GM19238 (cell line): ENCODE results near the gene SPINK1.
"Not testable (repeated sequence)": the region's sequence is repeated elsewhere in the genome, so short reads cannot be mapped to it uniquely, and the experiment has no call there.

Source experiments
- DNase-seq: peaks from one replicate; pipeline ENCODE4 v3.0.0; 2011; ENCODE audit warnings: low spot score; ENCODE audit not compliant: insufficient read length

Gene SPINK1

DNA sequence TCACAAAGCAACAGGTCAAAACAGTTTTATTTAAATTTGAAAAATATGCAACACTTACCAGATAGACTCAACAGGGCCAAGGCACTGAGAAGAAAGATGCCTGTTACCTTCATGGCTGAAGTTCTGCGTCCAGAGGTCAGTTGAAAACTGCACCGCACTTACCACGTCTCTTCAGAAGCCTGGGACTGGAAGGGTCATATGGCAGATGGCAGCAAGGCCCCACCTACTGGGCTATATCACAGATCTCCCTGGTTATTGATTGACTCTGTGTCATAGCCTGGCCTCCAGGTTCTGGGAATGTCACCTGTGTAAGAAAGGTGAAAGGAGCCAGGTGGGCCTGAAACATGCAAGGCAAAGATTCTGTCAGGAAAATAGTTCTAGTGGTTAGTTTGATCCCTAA, at the start of gene SPINK1:
TSS of gene SPINK1 (minus strand) at position 207 of the 400 bp plus-strand sequence. CDS start at position 113, 94 bp downstream.
- DNase-seq: no peak

DNA sequence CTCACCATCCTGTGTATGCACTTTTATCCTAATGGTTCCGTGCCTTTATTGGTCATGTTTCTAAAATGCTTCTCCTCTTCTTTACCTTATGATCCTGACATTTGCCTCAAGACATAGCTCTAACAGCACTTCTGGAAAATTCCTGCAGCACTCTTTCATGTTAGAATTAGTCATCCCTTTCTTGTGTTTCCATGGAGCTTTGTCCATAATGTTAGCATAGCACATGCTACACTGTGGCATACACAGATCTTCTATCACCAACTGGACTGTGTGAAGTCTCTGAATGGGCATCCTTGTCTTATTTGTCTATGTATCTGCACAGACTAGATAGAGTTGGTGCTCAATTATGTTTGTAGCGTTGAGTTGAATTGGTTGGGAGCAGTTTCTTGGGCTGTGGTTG, 49.0 kb upstream of the SPINK1 start:
- DNase-seq: no peak

DNA sequence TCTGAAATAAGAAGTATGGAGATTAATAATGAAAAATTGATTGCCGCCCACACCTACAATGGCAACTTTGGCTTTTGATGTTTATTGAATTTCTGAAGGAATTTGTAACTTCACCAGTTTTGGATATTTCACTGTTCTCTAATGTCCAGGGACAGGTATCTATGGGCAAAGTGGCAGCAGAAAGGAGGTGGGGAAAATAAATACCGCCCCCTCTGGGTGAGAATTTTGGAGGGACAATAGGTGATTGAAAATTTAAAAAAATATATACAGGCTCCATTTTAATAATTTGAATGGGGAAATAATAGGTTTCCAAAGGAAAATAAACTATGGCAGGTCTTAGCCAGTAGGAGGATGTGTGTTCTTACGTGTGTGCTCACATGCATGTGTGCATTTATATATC, 48.3 kb upstream of the SPINK1 start:
- no peak for DNase-seq

DNA sequence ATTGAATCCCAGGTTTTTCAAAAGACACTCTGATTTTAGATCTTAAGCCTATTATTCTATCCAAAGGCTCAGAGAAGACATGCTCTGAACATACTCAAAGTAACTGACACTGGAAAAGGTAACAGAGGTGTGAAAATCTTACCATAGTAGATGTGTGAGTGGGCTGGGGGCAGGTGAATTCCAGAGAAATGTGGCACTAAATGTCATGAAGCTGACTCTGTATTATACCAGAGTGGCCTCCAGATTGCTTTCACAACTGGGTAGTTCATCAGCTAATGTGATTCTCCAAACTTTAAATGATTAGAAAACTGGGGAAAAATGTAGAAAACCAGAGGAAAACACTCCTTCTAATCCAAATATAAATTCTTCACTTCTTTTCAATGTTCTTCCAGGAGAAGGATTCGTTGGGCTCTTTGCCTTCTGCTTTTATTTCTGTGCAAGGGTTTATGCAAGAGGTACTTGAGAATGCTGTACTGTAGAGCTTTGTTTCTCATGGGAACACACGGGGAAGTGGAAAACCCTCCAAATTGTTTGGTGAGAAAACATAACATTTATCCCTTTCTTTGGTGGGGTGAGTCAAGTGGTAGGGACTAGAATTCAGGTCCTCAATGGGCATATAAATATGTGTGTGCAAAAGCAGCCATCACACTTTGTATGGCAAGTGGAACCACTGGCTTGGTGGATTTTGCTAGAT, 46.7 kb upstream of the SPINK1 start, which contains the start of gene SCGB3A2:
TSS of gene SCGB3A2 (plus strand) at position 646 of the 694 bp plus-strand sequence. CDS start 93 bp downstream, outside the sequence.
- DNase-seq: no peak

DNA sequence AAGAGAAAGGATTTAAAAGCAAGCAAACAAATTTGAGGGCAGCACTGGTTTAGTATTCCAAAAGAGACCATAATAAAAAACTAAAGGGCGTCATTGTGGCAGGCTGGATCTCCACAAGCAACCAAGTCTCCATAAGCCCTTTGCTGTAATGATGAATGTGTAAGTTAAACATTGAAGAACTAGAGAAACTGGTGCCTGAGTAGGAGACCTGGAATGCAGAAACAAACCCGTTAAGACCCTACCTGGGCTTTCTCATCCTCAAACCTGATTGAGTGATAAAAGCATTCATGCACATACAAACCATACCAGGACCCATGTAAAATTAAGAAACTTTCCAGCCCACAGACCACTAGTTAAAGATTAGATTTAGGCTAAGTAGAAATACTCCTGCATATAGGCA, 45.2 kb upstream of the SPINK1 start:
- DNase-seq: no peak

GRCh38 chr5:147876141-147876540, 44.7 kb upstream of the SPINK1 start:
- DNase-seq: no peak

GRCh38 chr5:147874910-147875367, 43.5 kb upstream of the SPINK1 start:
- DNase-seq: no peak

DNA sequence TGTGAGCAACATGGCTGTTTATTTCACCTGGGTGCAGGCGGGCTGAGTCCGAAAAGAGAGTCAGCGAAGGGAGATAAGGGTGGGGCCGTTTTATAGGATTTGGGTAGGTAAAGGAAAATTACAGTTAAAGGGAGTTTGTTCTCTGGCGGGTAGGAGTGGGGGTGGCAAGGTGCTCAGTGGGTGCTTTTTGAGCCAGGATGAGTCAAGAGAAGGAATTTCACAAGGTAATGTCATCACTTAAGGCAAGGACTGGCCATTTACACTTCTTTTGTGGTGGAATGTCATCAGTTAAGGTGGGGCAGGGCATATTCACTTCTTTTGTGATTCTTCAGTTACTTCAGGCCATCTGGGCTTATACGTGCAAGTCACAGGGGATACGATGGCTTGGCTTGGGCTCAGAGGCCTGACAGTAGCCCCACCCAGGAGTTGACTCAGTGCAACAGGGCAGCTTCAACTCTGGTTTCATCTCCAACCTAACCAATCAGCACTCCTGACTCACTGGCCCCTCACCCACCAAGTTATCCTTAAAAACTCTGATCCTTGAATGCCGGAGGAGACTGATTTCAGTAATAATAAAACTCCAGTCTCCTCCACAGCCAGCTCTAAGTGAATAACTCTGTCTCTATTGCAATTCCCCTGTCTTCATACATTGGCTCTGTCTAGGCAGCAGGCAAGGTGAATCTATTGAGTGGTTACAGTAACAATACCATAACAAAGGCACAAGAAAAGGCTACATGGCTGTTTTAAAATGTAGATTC, 42.8 kb upstream of the SPINK1 start:
- DNase-seq: not testable (repeated sequence)

- not testable (repeated sequence) for DNase-seq
These were observed 41.4 kb upstream of the SPINK1 start for GRCh38 chr5:147872744-147873435.

DNA sequence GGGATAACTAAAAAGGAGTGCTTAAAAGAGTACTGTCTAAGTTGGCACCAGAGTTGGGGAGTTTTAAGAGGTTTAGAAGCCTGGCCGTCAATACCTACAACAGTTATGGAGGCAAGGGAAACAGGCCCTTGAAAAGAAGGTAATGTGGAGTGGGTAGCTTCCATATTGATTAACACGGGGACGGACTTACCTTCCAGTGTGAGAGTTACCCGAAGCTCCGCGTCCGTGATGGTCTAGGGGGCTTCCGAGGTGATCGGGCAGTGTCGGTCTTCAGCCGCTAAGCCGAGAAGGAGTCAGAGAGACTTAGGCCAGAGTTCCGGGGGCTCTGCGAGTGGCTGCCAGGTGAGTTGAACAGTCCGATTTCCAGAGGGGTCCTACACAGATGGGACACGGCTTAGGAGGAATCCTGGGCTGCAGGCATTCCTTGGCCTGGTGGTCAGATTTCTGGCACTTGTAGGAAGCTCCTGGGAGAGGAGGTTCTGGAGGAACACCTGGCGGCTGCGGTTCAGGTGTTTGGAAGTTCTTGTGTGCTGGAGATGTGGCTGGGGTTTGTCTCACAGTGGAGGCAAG, 40.6 kb upstream of the SPINK1 start:
- DNase-seq: not testable (repeated sequence)

DNA sequence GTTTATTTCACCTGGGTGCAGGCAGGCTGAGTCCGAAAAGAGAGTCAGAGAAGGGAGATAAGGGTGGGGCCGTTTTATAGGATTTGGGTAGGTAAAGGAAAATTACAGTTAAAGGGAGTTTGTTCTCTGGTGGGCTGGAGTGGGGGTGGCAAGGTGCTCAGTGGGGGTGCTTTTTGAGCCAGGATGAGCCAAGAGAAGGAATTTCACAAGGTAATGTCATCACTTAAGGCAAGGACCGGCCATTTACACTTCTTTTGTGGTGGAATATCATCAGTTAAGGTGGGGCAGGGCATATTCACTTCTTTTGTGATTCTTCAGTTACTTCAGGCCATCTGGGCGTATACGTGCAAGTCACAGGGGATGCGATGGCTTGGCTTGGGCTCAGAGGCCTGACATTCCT, 38.4 kb upstream of the SPINK1 start:
- not testable (repeated sequence) for DNase-seq

GRCh38 chr5:147869112-147869511, 37.6 kb upstream of the SPINK1 start:
- DNase-seq: no peak

GRCh38 chr5:147863454-147864158, 32.1 kb upstream of the SPINK1 start:
- DNase-seq: no peak

DNA sequence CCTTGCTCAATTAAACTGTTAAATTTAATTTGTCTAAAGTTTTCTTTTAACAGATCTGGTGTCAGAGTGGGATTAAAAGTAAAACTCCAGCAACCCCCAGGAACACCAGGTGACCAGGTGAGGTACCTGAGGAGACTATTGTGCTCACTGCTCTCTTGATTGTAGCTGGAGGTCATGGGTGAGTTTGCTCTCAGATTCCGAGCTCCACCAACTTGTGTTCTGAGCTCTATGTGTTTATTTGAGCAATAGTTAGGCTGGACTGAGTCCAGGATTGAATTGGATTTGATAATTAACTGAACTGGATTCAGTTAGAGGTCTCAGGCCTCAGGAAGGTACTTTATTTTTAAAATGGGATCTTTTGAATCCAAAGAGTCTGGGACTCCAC, 29.2 kb upstream of the SPINK1 start:
- DNase-seq: no peak

GRCh38 chr5:147859962-147860640, 28.6 kb upstream of the SPINK1 start:
- DNase-seq: no peak

DNA sequence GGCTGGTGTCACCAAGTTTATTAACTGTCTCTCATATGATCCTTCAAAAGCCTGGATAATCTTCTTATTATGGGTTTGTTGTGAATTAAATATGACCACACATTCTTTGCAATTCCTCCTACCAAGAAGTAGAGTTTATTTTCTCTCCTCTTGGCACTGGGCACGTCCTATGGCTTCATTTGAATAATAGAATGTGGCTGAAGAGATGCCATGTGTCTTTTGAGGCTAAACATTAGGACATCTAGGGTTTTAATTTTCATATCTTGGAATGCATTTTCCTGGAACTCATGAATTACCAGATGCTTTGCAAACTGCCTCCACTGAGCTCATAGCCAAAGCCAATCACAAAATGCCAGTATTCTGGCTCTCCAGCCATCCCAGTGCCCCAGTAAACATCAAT, 27.1 kb upstream of the SPINK1 start:
- DNase-seq: no peak

GRCh38 chr5:147857302-147858129, 26.0 kb upstream of the SPINK1 start:
- DNase-seq: peak; percentile 3

- DNase-seq: no peak
These were observed 25.3 kb upstream of the SPINK1 start for GRCh38 chr5:147856801-147857200.

DNA sequence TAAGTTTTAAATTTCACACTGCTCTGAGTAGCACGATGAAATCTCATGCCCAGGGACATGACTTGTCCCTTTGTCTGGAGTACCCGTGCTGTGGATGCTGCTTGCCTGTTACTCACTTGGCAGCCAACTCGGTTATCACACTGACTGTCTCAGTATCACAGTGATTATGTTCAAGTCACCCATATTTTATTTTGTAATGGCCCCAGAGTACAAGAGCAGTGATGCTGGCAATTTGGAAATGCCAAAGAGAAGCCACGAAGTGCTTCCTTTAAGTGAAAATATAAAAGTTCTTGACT, 24.3 kb upstream of the SPINK1 start:
- no peak for DNase-seq
